Upper lobe of right lung (tissue), 1 donor: ENCODE results near the gene SLU7. TPM values are rescaled to one million over a fixed set of nuclear protein-coding genes. Genes with fewer than 3 reads are reported as not detected.

ENCODE experiments used
- ATAC-seq: fragments of 200-7000 bp; cut with Tn5 transposase; one replicate; pipeline ENCODE4 v1.9.1; 2020; ENCODE audit warnings: mild to moderate bottlenecking, moderate library complexity
- DNase-seq: peaks from one replicate; pipeline ENCODE4 v3.0.0-alpha.2; 2020
- H3K27ac ChIP-seq: fragments of 200-600 bp; one replicate; pipeline ENCODE4 v1.8.0; 2022
- H3K27me3 ChIP-seq: fragments of 200-600 bp; one replicate; pipeline ENCODE4 v1.8.0; 2022; ENCODE audit warnings: mild to moderate bottlenecking
- H3K36me3 ChIP-seq: fragments of 200-600 bp; one replicate; pipeline ENCODE4 v1.8.0; 2022
- H3K4me1 ChIP-seq: fragments of 200-600 bp; one replicate; pipeline ENCODE4 v1.8.0; 2022
- H3K4me3 ChIP-seq: fragments of 200-600 bp; one replicate; pipeline ENCODE4 v1.8.0; 2022; ENCODE audit warnings: mild to moderate bottlenecking
- H3K9me3 ChIP-seq: fragments of 200-600 bp; one replicate; pipeline ENCODE4 v1.8.0; 2022
- intact Hi-C: fragments of 100-400 bp; cut with DNase I; formaldehyde crosslinking; loops from one replicate; pipeline ENCODE4 v1.11.0; 2022
- long read RNA-seq: library from polyadenylated mRNA; unstranded; transcript quantifications from one replicate; pipeline ENCODE4 v2.0.0, GENCODE V29; 2021
- total RNA-seq: library from RNA; stranded (reverse); fragmentation: NEBNext Ultra II Directional; extraction: Animal tissue kit (Norgen Biotek cat#: 25700); gene quantifications from one replicate; pipeline ENCODE4 v1.2.1, GENCODE V29; 2021
- TF ChIP-seq, protein P1 (sequence below): fragments of 200-600 bp; IDR thresholded peaks from one replicate; pipeline ENCODE4 v1.8.0; 2022; ENCODE audit warnings: antibody characterized with exemption
- donor health status: DM: no; HTN: yes; CAD: no; lungs with severe emphysema.

SLU7 gene
- total RNA-seq: 49.2 TPM
- long read RNA-seq, transcript SLU7-201 (16 exons, 3,793 nt): major isoform, 20 of 39 reads
- long read RNA-seq, partial matches to known transcripts: 15 of 39 reads
- long read RNA-seq, other reads (novel, unspliced or antisense): 4 of 39 reads

DNA sequence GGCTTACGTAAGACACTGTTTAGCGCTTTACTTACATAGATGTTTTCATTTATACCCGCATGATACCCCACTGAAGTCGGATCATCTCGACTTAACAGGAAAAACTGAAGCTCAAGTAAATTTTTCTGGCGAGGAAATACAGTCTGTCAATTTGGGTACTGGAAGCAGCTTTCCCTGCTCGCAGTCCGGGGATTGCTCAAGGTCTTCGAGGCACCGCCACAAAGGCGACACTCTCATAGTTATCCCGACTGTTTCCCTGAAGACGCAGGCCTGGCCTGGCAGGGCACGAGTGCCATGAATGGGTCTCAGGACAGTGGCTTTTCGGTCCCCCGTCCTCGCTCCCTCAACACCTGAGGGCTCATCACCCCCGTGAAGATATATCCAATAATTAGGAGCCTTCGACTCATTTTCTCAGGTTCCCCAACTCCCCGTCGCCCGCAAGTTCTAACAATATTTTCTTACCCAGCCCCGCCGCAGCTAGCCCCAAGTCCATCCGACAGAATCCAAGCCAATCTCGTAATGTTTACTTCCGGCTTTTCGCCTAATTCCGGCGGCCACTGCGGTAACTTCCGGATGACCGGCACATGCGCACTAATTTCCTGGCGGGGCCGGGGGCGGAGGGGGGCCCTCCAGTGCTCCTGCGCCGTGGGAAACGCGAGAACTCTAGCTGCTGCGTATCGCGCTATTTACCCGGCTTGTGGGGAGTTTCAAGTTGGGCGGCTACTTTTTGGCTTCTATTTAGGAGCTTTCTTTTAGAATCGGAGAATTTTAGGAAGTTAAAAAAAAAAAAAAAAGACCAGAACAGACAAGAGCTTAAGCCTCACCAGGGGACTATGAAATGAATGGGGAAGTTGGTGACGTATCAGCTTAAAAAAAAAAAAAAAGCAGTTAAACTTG lies at the start of gene SLU7:
Gene SLU7, minus strand, starts transcription at position 521 of the 897 bp plus-strand sequence. CDS start 3,787 bp downstream, outside the sequence.
- Histone ChIP-seq H3K4me1 (peaks cover 30% of the 10 kb centered on the region), H3K27me3 (no peaks in the 10 kb centered on the region), H3K27ac (peak within 1 kb of the TSS; percentile 87), H3K9me3 (no peaks in the 10 kb centered on the region), H3K4me3 (peak within 1 kb of the TSS; percentile 91), H3K36me3 (peaks cover 16% of the 10 kb centered on the region)
- DNase-seq (peak; percentile 96), ATAC-seq (peak; percentile 94)
- intact Hi-C loops: no loop called here
- TF ChIP-seq, protein P1, sequence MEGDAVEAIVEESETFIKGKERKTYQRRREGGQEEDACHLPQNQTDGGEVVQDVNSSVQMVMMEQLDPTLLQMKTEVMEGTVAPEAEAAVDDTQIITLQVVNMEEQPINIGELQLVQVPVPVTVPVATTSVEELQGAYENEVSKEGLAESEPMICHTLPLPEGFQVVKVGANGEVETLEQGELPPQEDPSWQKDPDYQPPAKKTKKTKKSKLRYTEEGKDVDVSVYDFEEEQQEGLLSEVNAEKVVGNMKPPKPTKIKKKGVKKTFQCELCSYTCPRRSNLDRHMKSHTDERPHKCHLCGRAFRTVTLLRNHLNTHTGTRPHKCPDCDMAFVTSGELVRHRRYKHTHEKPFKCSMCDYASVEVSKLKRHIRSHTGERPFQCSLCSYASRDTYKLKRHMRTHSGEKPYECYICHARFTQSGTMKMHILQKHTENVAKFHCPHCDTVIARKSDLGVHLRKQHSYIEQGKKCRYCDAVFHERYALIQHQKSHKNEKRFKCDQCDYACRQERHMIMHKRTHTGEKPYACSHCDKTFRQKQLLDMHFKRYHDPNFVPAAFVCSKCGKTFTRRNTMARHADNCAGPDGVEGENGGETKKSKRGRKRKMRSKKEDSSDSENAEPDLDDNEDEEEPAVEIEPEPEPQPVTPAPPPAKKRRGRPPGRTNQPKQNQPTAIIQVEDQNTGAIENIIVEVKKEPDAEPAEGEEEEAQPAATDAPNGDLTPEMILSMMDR: no peak

DNA sequence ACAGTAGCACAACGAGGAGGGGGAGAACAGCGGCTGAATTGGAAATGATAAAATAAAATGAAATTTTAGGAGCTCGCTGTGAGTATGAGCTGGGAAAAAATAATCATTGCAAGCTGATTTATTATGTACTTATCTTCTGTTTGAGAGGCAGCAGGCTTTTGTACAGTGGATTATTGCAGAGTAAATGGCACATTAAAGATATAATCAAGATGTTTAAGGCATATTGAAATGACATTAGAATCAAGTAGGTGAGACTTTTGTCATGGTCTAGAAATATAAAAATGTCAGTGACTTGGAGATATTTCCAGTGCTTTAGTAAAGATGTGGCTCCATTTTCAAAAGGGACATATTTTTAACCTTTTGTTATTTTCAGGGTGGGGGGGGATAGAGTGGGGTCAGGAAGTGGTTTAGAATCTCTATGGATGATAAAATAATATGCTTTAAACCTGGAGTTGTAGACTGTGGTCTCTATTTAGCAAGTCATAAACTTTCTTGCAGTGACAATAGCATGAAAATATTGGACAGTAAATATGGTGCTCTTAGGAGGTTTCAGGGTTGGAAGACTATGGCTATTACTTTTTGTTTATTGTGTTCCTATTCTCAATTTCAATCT lies 49.6 kb upstream of the SLU7 start:
- Histone ChIP-seq H3K27ac (peak overlapping the region; percentile 58), H3K27me3 (no peaks in the 10 kb centered on the region), H3K4me1 (peaks cover 37% of the 10 kb centered on the region), H3K4me3 (peak overlapping the region; percentile 49), H3K9me3 (no peaks in the 10 kb centered on the region), H3K36me3 (no peaks in the 10 kb centered on the region)
- intact Hi-C loops: no loop called here
- ATAC-seq (no peak), DNase-seq (no peak)
- TF ChIP-seq, protein P1: no peak

DNA sequence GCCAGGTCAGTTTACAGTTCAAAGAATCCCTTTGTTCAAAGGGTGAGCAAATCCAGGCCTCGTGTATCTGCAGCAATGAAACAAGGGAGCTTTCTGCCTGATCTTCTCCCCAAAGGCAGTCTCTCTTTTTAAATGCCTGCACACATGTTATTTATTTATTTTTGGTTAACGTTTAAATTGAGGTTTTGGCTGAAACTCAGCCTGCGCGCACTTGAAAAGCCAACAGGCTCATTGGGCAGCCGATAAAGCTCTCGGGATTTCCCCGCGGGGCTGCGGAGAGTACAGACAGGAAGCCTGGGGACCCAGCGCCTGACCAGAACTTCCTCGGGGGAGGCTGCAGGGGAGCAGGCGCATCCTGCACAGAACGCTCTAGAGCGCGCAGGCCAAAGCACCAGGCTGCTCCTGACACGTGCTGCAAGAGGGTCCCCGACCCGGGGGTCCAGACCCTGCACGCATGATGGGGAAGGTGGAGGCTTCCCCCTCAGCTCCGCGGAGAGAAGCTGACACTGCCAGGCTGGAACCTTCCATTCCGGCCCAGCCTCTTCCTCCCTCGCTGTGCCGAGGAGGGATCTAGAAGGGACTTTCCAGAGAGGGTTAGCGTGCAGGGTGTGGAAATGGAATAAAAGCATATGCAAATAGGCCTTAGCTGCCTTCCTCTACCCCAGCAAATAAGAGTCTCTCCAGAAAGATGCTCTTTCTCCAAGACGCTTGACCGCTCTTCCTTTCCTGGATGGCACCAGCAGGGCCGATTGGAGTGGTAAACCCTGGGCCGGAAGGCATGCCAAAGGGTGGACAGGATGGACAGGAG lies 48.9 kb upstream of the SLU7 start:
- H3K27me3 ChIP-seq: no peaks in the 10 kb centered on the region
- no peaks in the 10 kb centered on the region for H3K9me3 ChIP-seq
- ATAC-seq (peak; percentile 94), DNase-seq (peak; percentile 90)
- intact Hi-C loops: no loop called here
- TF ChIP-seq, protein P1: no peak
- peak overlapping the region; percentile 58 for H3K27ac ChIP-seq
- peaks cover 37% of the 10 kb centered on the region for H3K4me1 ChIP-seq
- H3K4me3 ChIP-seq: peak overlapping the region; percentile 49
- no peaks in the 10 kb centered on the region for H3K36me3 ChIP-seq

DNA sequence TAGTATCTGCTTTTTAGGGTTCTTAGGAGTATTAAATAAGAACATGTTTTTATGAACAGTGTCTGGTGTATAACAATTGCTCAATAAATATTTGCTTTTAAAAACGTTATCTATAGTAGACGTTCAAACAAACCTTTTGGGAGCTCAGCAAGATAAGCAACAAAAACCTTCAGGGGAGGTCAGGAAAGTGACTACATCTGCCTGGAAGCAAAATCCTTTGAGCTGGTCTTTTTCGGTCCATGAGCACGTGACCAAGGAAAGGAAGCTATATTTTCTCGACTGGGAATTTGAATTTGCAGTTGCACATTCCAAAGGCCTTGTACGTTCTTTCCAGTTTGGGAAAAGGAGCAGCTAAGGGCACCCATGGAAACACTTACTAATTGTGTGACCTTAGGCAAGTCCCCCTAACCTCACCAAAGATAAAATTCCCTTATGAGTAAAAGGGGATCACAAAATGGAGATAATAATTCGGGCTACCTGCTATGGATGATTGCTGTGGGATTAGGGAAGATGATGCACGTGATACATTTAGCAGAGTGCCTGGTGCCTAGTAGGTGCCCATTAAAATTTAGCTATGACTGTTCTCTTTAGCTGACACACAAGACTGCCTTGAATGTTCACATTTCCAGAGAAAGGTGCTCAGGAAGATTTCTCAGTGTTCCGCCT lies 48.1 kb upstream of the SLU7 start:
- Histone ChIP-seq H3K9me3 (no peaks in the 10 kb centered on the region), H3K4me3 (no peak overlapping the region), H3K4me1 (peaks cover 37% of the 10 kb centered on the region), H3K36me3 (no peaks in the 10 kb centered on the region), H3K27ac (peak overlapping the region; percentile 58), H3K27me3 (no peaks in the 10 kb centered on the region)
- ATAC-seq: no peak
- no peak for DNase-seq
- intact Hi-C loops: no loop called here
- TF ChIP-seq, protein P1: no peak

DNA sequence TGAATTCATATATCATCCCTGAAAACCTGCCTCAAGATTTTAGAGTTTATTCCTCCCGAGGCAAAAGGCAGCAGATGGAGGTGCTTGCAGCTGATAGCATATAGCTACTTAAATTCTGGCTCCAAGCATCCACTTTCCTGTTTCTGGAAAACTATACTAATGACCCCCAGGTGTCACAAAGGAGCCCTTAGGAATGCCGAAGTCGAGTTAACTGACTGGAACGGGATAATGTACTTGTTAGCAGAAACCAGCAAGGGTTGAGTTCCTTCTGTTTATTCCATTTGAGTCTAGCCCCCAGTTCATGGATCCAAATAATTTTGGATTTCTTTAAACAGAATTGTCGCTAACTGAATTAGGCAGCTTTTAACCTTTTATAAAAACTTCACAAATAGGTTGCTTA lies 47.2 kb upstream of the SLU7 start:
- H3K27me3 ChIP-seq: no peaks in the 10 kb centered on the region
- no peak overlapping the region for H3K27ac ChIP-seq
- TF ChIP-seq, protein P1: no peak
- no peak overlapping the region for H3K4me3 ChIP-seq
- ATAC-seq (no peak), DNase-seq (no peak)
- intact Hi-C loops: no loop called here
- peaks cover 30% of the 10 kb centered on the region for H3K4me1 ChIP-seq
- no peaks in the 10 kb centered on the region for H3K9me3 ChIP-seq
- H3K36me3 ChIP-seq: no peaks in the 10 kb centered on the region
